Hematopoietic multipotent progenitor cell treated with erythropoietin and hydrocortisone succinate and interleukin-3 and kit ligand, for 6 days (in vitro differentiated cells): Measurements from ENCODE around the gene CRTC1.

ENCODE experiments used
- DNase-seq: peaks from one replicate; pipeline ENCODE4 v3.0.0-alpha.2; 2015

CRTC1 gene

DNA sequence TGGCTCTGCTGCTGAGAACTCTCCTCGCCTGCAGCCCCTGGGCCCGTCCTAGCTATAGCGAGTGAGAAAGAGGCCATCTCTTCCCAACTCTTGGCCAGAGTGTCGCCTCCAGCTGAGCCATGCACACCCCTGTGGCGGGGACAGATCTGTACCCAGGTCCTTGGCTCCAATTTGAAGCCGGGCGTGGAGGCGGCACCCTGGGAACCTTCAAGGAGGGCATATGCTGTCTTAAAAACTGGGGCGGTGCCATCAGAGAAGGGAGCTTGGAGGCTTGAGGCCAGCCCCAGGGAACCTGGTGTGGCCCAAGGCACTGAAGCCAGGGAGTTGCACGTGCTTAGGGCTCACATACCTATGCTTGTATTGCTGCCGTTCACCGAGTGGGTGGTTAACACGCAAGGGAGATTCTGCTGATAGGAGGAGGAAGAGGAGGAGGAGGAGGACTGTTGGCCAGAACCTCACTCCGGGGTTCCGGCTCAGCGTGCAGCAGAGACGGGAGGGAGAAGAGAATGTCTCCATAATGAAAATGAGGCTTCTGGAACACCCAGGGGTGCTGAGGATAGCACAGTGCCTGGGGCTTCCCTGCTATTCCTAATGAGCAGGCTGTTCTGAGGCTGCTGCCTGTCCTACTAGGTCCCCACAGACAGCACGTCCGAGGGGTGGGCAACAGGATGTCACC, 67.0 kb downstream of the CRTC1 start:
- DNase-seq, result no peak

GRCh38 chr19:18751571-18751970, 68.1 kb downstream of the CRTC1 start:
- no peak for DNase-seq

GRCh38 chr19:18754501-18754900, 71.0 kb downstream of the CRTC1 start:
- no peak for DNase-seq

DNA sequence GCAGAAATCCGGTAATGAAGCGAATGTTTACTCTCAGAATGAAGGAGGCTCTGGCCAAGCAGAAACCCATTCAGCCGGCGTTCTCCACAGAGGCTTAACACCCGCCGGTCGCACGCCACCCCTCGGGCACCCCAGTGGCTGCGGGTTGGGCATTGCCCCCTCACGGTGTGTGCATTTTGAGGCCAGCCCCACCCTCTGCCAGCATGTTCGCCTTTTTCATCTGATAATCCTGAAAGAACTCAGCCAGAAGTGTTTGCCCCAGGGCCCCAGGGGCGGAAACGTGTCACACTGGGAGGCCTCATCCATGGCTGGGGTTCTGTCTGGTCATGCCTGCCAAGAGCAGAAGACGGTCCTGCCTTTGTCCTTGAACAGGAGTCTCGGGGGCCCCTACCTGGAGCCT, 73.4 kb downstream of the CRTC1 start:
- peak; percentile 45 for DNase-seq

DNA sequence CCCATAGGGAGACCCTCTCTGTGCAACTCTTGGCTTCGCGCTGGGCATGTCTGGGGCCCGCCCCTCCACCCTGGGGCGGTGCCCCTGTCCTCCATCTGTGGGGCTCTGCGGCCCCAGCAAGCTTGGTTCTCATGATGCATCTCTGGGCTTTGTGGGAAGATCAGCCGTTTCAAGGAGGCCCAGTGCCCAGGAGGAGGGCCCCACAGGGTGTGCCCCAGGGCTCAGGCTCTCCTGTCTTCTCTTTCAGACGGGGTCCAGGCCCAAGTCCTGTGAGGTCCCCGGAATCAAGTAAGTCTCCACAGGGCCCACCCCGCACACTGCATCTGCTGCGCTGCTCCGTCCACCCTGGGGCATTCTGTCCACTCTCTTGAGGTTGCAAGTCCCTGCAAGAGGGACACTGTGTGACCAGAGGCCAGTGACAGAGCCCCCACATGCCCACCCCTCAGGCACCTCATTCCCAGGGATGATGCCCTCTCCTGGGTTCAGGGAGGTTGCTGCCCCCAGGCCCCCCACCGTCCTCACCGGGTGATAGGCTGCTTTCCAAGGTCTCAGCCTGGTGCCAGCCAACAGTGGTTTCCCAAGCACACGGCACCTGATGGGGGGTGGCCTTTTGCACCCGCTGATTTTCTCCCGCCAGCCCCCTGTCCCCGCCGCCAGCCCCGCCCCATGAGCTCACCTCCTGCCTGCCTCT, 76.0 kb downstream of the CRTC1 start:
- DNase-seq, result no peak

DNA sequence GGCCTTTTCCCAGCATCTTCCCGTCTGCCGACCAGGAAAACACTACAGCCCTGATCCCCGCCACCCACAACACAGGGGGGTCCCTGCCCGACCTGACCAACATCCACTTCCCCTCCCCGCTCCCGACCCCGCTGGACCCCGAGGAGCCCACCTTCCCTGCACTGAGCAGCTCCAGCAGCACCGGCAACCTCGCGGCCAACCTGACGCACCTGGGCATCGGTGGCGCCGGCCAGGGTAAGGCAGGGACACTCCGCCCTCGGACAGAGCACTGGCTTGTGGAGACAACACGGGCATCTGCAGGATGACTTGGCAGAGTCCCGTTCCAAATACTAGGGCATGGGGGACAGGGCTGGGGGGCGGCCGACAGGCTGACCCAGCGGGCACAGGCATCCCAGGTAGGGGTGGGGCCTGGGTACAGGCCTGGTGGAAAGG, 76.5 kb downstream of the CRTC1 start:
- no peak for DNase-seq

DNA sequence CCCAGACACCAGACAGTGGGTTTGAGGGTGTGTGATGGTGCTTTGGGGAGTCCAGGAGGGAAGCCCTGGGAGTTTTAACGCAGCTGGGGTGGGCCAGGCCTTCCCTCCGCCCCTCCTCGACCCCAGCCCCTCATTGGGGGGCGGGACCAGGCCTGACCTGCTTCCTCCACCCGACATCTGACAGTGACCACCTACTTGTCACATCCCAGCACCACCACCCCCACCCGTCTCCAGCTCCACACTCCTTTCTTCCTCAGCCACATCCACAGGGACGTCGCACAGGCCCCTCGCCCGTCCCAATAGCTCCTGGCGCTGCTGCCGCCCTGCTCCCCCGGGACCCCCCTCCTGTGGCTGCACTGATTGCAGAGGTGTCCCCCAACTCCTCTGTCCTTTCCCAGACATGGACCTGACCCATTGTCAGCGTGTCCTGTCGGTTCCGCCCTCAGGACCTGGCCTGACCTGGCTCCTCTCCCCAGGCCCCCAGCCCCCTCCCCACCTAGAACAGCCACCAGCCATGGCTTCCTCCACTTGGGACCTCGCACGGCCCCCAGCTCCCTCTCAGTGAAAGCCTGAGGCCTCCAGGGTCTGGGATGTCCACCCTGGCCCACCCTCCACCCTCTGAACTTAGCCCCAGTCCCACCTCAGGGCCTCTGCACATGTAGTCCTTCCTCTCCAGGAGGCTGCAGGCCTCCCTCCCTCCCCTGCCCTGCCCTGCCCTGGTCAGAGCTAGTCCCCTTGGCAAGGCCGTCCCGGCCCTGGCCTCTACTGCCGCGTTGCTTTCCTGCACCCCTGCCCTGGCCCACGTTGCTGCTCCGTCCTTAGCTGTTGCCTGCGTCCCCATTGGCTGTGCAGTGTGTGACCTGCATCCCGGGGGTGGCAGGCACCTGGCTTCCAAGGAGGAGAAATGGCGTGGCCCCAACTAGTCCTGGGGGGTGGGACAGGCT, 77.2 kb downstream of the CRTC1 start:
- DNase-seq, result no peak

GRCh38 chr19:18761531-18762110, 78.1 kb downstream of the CRTC1 start:
- no peak for DNase-seq

- peak; percentile 34 for DNase-seq
Measured at GRCh38 chr19:18762125-18763023, 78.9 kb downstream of the CRTC1 start.

DNA sequence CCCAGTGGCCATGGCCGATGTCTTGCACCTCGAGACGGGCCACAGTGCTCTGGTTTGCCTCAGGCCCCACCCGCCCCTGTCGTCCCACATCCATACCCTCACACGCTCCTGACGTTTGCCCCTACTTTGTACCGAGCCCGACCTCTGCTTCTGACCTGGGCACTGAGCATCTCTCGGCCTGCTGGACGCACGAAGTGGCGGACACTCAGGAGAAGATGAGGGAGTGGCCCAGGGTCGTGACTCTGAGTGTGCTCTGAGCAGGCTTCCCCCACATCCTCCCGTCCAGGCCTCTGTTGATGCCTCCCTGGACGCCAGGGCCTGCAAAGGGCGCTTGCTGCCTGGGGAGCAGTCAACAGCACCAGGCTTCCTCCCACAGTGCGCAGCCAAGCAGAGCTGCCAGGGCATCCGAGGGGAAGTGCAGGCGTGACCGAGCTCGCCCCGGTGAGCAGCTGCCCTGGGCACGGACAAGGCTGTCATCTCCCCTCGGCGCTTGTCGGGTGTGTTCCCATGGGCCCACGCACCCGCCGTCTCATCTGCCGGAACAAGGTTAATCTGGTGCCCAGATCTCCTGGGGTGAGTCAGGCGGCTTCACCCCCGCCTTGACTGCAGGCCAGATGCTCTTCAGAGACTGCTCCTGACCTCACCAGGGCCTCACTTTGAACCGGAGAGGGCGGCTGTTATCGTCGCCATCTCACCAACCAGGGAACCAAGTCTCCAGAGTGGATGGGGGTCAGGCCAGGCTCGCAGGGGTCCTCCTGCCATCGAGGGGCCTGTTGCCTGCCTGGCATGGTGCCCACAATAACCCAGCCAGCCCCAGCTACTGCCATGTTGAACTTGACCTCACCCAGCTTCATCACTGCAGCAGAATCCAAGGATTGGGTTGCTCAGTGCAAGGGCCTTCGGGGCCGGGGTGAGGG, 80.5 kb downstream of the CRTC1 start:
- DNase-seq, result peak; percentile 75

DNA sequence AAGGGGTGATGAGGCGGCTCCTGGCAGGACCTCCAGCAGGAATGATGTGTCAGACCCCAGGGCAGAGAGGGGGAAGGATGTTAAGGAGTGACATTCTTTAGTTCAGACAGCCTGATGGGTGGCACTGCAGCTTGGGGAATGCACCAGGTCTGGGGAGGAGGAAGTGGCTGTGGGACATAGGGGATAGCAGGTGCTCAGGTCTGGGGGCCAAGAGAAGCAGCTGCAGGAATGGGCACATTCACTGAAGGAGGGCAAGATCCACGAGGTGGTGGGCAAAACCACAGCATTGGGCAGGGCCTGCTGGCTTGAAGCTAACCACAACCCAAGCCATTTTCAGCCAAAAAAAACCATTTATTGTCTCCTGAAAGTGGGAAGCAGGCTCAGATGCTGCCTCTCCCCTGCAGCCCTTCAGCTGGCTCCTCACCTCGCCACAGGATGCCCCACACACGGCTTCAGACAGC, 81.1 kb downstream of the CRTC1 start:
- no peak for DNase-seq

- DNase-seq, result no peak
Measured at GRCh38 chr19:18765224-18765623, 81.7 kb downstream of the CRTC1 start.

DNA sequence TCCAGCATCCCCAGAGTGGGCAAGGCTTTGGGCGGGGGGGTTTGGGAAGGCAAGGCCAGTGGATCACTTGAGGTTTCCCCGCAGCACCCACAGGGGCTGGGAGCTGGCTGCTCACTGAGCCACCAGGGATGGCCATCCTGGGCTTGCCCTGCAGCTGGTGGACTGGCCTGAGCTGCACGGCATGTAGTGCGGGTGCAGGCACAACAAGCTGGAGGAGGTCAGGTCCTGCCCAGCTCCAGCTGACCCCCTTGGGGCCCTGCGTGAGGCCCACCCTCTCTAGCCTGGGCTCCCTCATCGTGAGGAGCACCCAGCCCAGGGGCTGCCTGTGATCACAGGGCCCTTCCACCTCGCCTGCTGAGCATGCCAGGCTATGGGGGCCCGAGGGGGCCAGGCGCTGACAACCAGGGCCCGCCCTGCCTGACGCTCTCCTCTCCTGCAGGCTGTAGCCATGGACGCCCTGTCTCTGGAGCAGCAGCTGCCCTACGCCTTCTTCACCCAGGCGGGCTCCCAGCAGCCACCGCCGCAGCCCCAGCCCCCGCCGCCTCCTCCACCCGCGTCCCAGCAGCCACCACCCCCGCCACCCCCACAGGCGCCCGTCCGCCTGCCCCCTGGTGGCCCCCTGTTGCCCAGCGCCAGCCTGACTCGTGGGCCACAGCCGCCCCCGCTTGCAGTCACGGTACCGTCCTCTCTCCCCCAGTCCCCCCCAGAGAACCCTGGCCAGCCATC, 84.7 kb downstream of the CRTC1 start:
- no peak for DNase-seq

- no peak for DNase-seq
Measured at GRCh38 chr19:18768997-18769891, 85.8 kb downstream of the CRTC1 start.

GRCh38 chr19:18769989-18770528, 86.6 kb downstream of the CRTC1 start:
- DNase-seq, result no peak

GRCh38 chr19:18770663-18771327, 87.3 kb downstream of the CRTC1 start:
- no peak for DNase-seq

DNA sequence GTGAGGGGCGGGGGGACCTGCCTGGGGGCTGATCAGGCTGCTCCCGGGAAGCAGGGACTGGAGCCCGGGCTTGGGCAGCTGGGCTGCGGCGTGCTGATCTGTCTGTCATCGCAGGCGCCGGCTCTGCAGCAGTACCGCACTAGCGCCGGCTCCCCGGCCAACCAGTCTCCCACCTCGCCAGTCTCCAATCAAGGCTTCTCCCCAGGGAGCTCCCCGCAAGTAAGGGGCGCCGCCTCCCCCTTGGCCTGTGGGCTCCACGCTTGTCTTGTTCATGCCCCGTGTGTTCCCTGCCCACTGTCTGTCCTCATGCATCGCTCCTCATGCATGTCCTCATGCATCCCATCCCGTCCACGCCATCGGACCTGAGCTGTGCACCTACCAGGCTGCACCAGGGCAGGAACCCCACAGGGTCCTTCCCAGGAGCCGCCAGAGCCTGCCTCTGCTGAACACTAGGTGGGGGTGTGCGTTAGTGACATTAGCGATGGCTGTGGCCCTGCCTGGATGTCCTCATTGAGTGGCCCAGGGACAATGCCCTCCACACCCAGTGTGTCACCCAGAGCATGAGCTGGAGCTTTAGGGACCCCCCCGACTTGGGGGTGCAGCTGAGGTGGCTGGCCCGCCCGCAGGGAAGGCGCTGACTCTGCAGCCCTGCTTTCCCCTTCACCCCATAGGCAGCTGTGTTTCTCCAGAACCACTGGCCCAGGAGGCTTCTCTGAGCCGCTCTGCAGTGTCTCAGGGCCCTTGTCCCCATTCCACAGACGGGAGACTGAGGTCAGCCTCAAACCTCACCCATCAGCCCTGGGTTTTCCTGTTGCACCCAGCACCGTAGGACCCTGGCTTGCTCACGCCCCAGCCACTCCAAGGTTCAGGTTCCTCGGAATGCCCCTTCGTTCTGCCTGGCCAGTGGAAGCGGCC, 88.1 kb downstream of the CRTC1 start:
- peak; percentile 61 for DNase-seq
